GM18520 (cell line): ENCODE measurements around the gene IWS1.
"Not testable (repeated sequence)": the region's sequence is repeated elsewhere in the genome, so short reads cannot be mapped to it uniquely, and the experiment has no call there.

Experiments
- ATAC-seq: cut with Tn5 transposase; IDR thresholded peaks from one replicate; pipeline ENCODE4 v1.9.1; 2021; ENCODE audit not compliant: unreplicated experiment

IWS1 gene

GRCh38 chr2:127463155-127463991, 62.9 kb downstream of the IWS1 start:
- no peak for ATAC-seq

- ATAC-seq: no peak
Observed at GRCh38 chr2:127462461-127462860, 63.8 kb downstream of the IWS1 start.

DNA sequence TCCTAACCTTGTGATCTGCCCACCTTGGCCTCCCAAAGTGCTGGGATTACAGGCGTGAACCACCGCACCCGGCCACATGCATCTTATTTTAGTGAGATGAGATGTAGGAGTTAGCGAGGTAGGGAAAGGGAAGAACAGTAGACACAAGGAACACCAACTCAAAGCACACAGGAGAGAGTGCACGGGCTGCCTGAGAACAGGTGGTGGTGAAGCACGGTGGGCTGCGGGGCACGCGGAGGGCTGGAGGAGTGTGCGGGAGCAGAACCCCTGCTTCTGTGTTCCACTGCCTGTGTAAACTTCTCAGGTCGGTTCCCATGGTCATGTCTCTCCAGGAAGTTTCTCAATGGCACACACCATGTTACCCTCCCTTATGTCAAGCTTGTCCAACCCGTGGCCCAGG, 69.3 kb downstream of the IWS1 start:
- no peak for ATAC-seq

GRCh38 chr2:127455566-127456493, 70.5 kb downstream of the IWS1 start:
- ATAC-seq: no peak

- ATAC-seq: no peak
Observed at GRCh38 chr2:127454595-127455565, 71.4 kb downstream of the IWS1 start.

- ATAC-seq: no peak
Observed at GRCh38 chr2:127453392-127454171, 72.7 kb downstream of the IWS1 start.

DNA sequence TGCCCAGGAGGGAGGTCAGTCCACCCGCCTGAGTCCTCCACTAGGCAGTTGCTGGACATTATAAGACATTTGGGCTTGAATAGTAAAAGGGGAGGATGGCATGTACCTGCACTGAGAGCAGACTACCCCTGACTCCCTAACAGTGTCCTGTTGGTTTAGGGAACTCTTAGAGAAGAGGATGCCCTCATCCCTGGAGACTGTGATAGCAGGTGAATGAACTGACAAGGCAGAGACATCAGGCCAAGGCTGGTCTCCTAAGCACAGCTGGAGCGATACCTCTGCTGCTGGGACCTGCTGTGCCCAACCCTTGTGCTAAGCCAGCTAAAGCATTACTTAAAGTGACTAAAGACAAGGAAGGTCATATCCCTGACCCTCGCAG, 73.3 kb downstream of the IWS1 start:
- ATAC-seq: no peak

DNA sequence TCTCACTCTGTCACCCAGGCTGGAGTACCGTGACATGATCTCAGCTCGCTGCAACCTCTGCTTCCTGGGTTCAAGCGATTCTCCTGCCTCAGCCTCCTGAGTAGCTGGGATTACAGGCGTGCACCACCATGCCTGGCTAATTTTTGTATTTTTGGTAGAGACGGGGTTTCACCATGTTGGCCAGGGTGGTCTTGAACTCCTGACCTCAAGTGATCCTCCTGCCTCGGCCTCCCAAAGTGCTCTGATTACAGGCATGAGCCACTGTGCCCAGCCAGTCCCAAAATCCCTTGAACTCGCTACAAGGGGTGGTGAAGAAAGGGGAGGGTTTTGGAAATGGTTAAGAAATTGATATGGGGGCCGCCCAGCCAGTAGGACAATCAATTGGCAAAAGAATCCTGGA, 73.9 kb downstream of the IWS1 start:
- ATAC-seq: not testable (repeated sequence)

DNA sequence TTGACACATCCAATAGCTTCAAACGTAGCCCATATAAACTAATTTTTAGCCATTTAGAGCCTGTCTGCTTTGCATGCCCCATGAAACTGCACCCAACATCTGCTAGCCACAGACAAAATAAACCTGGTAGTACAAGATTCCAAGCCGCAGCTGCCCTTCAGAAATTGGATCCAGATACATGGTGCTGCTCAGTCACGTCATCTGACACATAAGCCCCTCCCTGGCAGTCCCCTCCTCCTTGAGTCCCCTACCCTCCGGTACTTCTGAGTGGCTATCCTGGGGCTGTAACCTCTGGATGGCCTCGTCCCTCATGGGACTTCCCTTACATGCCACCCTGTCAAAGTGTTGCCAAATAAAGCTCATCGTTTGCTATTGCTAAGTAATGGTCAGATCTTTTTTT, 74.3 kb downstream of the IWS1 start:
- ATAC-seq: no peak

DNA sequence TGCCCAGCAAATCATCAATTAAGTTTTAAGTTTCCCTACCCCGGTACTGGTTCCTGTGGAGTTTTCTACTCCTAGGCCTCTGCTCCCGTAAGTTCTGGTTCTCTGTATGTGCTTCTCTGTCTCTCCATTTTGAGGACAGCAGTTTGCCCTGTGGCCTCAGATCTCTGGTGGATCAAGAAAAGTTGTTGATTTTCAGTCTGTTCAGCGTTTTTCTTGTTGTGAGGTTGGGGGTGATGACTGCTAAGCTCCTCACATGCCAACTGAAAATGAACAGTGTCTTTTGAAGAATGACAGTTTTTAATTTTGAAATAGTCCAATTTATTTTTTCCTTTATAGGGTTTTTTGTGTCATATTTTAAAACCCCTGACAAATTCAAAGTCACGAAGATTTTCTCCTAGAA, 76.4 kb downstream of the IWS1 start:
- ATAC-seq: no peak

DNA sequence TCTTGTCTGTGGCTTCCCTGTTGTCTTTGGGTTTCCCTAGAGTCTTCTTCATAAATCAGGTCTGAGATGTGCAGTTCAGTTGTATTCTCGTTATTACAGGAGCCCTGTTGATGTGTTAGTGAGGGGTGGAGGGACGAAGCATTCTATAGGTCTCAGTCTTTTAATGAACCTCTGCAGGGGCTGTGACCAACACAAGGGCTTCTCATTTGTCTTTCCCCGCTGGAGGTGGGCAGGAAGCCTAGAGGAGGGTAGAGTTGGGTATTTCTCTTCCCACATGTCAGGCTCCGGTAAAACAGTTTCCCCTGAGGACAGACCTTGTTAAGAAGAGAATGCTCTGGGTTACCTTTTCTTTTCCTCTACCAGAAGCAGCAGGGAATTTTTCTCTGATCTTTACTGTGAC, 76.9 kb downstream of the IWS1 start:
- ATAC-seq: no peak

DNA sequence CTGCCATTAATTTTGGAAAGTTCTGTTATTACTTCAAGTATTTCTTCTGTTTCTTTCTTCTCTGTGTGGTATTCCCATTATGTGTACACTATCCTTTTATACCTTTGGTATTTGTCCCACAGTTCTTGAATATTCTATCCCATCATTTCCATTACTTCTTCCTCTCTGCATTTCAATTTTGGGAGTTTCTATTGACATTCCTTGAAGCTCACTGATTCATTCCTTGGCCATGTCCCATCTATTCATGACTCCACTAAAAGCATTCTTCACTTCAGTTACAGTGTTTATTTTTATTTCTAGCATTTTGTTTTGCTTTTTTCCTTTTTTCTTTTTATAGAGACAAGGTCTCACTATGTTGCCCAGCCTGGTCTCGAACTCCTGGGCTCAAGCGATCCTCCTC, 77.8 kb downstream of the IWS1 start:
- ATAC-seq: no peak

DNA sequence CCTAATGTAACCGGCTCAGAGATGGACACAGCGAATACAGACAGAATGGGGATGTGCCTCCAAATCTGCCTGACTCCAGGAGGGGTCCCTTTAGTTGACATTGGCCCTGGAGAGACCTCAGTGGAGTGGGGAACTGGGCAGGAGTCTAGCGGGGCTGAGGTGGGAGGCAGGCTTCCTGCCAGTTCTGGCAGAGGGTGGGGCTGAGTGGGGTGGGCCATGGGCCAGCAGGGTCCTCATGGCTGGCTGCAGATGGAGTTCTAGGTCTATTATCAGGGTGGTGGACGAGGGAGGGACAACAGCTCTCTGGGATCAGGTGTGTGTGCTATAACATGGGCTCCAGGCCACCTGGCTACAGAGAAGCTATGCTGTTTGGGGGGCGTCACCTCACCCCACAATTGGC, 86.9 kb downstream of the IWS1 start:
- ATAC-seq: no peak

GRCh38 chr2:127437781-127438726, 88.2 kb downstream of the IWS1 start:
- ATAC-seq: no peak

DNA sequence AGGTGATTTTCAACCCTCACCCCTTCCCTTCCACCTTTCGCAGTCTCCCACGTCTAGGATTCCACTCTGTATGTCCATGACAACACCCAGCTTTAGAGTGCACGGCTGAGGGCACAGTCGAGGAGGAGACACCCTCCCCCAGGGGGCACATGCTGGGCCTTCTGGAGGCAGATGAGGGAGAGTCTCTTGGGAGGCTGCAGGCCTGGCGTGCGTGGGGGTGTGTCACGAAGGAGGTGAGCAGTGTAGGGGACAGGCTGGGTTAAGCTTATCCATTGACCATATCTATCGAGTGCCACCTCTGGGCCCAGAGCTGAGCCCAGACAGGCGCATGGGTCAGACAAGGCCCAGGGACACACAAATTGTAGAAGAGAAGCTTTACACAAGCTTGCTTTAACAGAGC, 89.2 kb downstream of the IWS1 start:
- no peak for ATAC-seq

DNA sequence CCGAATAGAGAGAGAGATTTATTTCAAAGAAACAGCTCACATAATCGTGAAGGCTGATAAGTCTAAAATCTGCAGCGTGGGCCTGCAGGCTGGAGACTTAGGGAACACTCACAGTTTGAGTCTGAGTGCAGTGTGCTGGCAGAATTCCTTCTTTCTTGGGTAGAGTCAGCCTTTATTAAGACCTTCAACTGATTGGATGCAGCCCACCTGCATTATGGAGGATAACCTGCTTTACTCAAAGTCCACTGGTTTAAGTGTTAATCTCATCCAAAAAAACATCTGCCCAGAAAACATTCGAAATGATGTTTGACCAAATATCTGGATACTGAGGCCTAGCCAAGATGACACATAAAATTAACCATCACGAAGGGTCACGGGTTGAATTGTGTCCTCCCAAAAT, 91.8 kb downstream of the IWS1 start:
- ATAC-seq: no peak

- no peak for ATAC-seq
Observed at GRCh38 chr2:127431408-127432023, 94.8 kb downstream of the IWS1 start.
